Right ventricle myocardium superior (tissue), 1 donor: Measurements from ENCODE around the gene MND1. TPM values are rescaled to one million over a fixed set of nuclear protein-coding genes. Genes with fewer than 3 reads are reported as not detected.

Experiments used
- ATAC-seq: fragments of 200-7000 bp; cut with Tn5 transposase; one replicate; pipeline ENCODE4 v1.9.1; 2020; ENCODE audit warnings: mild to moderate bottlenecking; ENCODE audit not compliant: poor library complexity
- DNase-seq: peaks from one replicate; pipeline ENCODE4 v3.0.0-alpha.2; 2020
- intact Hi-C: fragments of 100-400 bp; cut with DNase I; formaldehyde crosslinking; loops from one replicate; pipeline ENCODE4 v1.11.2; 2022
- total RNA-seq: library from RNA; stranded (reverse); fragmentation: NEBNext Ultra II Directional; extraction: Animal tissue kit (Norgen Biotek cat#: 25700); gene quantifications from one replicate; pipeline ENCODE4 v1.2.1, GENCODE V29; 2021
- donor health status: DM: no; HTN: yes; CAD: no; lungs with severe emphysema.

The MND1 gene
- total RNA-seq, 1 donor from 2014 or later: 0.38 TPM

DNA sequence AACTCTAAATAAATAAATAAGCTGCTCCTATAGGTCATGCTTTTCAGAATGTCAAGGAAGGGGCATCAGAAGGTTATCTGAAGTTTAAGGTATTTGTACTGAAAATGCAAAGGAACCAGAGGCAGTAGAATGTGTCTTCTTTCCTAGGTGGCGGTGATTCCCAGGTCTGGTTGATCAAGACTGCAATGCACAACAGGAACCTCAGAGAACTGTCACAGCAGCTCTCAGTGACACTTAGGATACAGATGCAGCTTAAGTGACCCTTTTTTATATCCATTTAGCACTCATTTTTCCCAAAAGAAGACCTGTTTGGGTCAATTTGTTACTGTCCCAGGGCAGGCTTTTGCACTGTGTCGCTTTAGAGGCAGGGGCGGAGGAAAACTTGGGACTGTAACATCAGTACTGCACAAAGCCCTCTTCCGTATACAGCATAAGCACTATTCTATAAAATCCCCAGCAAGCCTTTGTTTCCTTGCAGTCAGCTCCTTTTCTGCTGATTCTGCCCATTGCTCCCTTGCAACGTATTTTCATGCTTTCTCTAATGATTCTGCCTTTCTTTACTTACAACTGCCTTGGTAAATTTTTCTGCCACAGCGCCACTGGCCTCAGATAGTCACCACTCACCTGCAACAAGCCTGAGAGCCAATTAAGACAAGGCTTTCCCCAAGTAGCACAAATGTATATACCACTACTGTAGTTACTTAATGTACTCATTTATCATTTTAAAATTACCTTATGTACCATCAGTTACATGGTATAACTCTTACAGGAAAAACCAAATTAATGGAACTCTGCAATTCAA lies 1.5 kb upstream of the MND1 start:
- intact Hi-C loops: loop anchor here (5.0 to 10.0 kb wide), 3 partner anchors 92 to 234 kb away; partner anchors contain the start of gene TMEM131L
- DNase-seq: no peak
- ATAC-seq: no peak

DNA sequence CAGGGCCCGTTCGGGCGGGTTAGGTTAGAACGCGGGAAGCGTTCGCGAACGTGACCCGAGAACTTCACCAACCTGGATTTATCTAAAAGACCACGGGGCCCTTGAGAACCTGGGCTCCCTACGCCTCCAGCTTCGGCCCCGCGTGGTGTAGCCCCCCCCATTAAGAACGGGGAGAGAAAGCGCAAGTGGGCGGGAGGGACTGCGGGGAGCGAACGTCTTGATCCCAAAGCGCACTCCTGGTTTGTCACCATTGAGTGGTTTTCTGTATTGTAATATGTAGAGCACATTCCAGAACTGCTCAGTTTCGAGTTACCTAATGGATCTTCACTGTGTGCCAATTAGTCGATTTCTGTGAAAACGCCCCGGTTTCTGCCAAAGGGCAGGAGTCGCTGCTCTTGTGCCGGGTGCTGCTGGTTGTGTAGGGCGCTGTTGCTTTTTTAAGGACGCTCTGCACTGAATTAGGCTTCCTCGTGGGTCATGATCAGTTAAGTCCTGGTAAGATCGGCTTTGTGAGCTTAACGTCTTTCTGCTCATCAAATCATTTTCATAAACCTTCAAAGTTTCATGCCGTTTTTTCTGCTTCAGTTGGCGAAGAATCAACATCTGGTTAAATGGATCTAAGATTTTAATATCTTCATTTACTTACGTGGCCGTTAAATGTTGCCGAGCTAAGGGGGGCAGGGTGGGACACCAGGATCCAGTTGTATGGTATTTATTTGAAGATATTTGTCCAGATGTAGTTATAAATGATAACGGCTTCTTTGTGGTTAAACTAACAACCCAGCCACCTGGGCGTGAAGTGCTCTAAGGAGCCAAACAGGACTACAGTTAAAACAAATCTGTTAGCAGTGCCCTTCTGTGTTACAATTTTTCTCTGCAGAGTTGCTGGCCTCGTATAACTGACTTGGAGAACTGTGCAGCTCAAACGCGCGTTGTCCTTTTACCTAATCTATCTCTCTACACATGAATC lies 809 bp downstream of the MND1 start:
- ATAC-seq (peak; percentile 65), DNase-seq (peak; percentile 46)
- intact Hi-C loops: loop anchor here (5.0 to 10.0 kb wide), 3 partner anchors 90 to 402 kb away; partner anchors contain the start of gene TMEM131L

DNA sequence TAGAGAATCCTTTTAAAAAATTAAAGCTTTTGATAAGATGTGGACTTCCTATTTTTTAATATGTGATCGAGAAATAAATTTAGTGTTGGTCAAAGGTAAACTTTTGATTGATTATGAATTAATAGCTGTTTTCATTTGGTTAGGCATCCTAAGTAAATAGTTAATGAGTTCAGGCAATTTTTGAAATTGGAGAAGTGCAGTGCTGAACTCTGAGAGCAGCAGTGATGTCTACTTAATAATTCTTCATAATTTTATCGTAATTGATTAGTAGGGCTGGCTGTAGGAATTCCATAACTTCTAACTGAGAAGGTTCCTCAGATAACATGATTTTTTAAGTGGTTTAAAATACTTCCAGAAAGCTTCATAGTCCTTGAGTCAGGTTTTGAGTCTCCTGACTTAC lies 1.5 kb downstream of the MND1 start:
- intact Hi-C loops: loop anchor here (5.0 to 10.0 kb wide), 3 partner anchors 89 to 401 kb away; partner anchors contain the start of gene TMEM131L
- ATAC-seq: no peak
- no peak for DNase-seq

DNA sequence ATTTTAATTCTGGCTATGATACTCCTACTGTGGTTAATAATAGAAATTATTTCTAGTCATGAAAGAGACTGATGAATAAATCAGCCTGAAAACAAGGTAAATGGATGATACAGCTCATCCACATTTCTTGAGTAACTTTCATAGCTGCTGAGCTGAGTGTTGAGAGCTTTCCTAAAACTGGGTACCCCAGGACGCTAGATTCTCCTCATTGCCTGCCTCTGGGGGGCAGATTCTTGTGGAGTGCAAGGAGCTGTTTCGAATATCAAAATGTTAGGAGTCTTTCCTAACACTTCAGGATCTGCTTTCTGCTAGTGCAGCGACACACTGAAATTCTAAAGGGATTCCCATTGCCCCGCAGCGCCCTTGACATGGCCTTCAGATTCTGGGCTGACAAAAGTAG lies 2.1 kb downstream of the MND1 start:
- ATAC-seq (no peak), DNase-seq (no peak)
- intact Hi-C loops: loop anchor here (5.0 to 10.0 kb wide), 3 partner anchors 88 to 401 kb away; partner anchors contain the start of gene TMEM131L

DNA sequence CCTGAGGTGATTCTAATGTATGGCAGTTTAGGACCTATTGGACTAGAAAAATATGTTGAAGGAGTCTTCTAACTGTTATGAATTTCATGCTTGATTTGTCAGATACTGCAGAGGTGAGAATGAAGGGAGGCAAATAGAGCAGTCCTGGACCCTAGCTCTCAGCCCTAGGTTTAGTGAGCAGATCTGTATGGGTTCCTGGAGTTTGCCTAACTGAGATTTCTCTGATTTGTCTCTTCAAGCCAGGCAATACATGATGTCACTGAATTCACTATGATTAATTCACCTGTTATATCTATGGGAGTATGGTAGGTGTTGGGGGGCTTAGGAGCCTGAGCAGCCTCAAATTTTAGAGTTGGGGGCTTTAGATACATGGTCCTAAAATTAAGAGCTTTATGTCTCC lies 2.6 kb downstream of the MND1 start:
- ATAC-seq: no peak
- no peak for DNase-seq
- intact Hi-C loops: loop anchor here (5.0 to 10.0 kb wide), 3 partner anchors 88 to 400 kb away; partner anchors contain the start of gene TMEM131L

- intact Hi-C loops: loop anchor here (5.0 to 10.0 kb wide), 3 partner anchors 87 to 399 kb away; partner anchors contain the start of gene TMEM131L
- ATAC-seq: no peak
- no peak for DNase-seq
These were observed 3.5 kb downstream of the MND1 start for GRCh38 chr4:153348006-153348405.

DNA sequence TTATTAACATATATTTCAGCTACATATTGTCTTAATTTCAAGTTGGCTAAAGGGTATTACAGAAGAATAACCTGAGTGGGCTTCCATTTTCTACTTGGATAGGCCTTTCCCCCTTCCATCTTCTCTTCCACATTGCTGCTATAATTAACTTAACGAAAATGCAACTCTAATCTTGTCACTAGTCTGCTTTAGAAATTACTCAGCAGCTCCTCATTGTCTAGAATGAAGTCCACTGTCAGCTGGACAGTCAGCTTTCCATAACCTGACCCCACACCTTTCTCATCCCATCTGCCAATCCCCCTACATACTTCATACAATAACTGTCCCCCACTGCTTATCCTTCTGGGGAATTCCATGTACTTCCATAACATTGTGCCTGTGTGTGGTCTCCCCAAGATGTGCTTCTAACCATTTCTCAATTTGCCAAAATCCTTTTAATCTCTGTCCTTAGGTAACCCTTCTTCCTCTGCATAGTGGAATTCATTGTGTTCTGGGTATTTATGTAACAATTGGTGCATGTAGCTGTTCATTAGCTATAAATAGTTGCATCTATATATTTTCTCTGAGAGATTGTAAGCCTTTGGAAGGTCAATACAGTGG lies 4.8 kb downstream of the MND1 start:
- DNase-seq: no peak
- ATAC-seq: no peak
- intact Hi-C loops: loop anchor here (5.0 to 10.0 kb wide), 3 partner anchors 85 to 398 kb away; partner anchors contain the start of gene TMEM131L

GRCh38 chr4:153362184-153362583 lies 17.7 kb downstream of the MND1 start:
- no peak for ATAC-seq
- intact Hi-C loops: no loop called here

GRCh38 chr4:153364061-153364460 lies 19.6 kb downstream of the MND1 start:
- no peak for DNase-seq
- no peak for ATAC-seq
- intact Hi-C loops: no loop called here

More at GRCh38 chr4:153362184-153362583, 17.7 kb downstream of the MND1 start:
- no peak for DNase-seq

GRCh38 chr4:153365003-153365402 lies 20.5 kb downstream of the MND1 start:
- intact Hi-C loops: no loop called here
- DNase-seq: no peak
- no peak for ATAC-seq

DNA sequence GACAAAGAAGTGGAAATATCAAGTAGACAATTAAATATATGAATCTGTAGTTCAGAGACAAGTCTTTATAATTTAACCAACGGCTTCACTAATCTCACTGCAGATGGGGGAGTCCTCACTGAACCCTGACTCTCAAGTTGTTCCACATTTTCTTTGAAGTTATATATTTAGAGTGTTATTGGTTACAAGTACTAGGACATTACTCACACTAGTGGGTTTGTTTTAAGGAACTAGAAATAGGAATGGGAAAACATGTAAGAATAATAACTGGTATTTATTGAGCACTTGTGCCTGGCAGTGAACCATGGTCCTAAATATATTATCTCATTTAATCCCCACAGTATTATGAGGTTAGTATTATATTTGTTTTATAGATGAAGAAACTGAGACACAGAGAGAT lies 22.0 kb downstream of the MND1 start:
- intact Hi-C loops: no loop called here
- no peak for ATAC-seq
- DNase-seq: no peak

DNA sequence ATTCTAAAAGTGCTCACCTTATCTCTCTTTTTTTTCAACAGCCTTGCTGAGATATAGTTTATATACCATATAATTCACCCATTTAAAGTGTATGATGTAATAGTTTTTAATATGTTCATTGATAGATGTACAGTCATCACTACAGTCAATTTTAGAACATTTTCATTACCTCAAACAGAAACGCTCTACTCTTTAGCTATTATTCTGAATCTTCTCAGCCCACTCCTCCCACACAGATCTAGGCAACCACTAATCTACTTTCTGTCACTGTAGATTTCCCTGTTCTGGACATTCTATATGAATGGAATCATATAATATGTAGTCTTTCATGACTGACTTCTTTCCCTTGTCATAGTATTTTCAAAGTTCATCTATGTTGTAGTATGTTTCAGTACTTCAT lies 22.6 kb downstream of the MND1 start:
- no peak for DNase-seq
- intact Hi-C loops: no loop called here
- ATAC-seq: no peak

DNA sequence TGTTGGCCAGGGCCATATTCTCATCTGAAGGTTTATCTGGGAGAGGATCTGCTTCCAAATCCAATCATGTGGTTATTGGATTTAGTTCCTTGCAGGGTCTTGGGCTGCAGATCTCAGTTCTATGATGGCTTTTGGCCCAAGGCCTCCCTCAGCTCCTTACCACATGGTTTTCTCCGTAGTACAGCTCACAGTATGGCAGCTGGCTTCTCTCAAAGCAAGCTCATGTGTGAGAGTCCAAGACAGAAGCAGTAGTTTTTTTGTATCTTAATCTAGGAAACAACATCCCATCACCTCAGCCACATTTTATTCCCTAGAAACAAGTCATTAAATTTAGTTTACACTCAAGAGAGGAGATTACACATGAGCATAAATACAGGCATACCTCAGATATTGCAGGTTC lies 24.5 kb downstream of the MND1 start:
- intact Hi-C loops: no loop called here
- DNase-seq (no peak), ATAC-seq (no peak)

DNA sequence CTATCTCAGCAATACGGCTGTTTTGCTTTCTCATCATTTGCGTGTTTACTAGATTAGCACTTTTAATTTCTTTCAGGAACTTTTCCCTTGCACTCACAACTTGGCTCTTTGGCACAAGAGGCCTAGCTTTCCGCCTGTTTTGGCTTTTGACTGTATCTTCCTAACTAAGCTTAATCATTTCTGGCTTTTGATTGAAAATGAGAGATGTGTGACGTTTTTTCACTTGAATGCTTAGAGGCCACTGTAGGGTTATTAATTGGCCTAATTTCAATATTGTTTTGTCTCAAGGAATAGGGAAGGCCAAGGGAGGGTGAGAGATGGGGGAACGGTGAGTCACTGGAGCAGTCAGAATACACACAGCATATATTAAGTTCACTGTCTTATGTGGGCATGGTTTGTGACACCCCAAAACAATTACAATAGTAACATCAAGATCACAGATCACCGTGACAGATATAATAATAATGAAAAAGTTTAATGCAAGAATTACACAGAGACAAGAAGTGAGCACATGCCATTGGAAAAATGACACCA lies 27.3 kb downstream of the MND1 start:
- DNase-seq: no peak
- no peak for ATAC-seq
- intact Hi-C loops: no loop called here

DNA sequence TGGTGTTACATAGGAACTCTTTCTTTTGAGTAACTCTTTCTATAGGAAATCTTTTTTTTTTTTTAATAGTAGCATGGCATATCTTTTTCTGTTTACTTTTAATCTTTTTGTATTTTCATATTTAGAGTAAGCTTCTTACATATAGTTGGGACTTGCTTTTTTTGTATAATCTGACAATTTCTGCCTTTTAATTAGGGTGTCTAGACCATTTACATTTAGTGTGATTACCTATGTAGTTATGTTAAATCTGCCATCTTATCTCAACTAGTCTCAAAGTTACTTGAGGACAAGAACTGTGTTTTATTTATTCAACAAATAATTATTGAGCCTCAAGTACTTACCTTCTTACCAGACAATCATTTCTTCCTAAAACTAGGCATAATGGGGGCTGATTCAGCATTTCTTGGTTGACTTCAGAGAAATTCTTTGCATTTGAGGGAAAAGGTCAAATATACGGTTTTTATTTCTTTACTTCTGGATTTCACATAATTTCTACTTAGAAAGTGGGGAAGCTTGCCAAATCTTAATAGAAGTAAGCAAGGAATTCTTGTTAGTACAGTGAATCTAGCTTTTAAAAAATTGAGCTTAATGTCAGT lies 28.6 kb downstream of the MND1 start:
- ATAC-seq: no peak
- no peak for DNase-seq
- intact Hi-C loops: no loop called here

GRCh38 chr4:153374442-153374841 lies 30.0 kb downstream of the MND1 start:
- ATAC-seq: no peak
- intact Hi-C loops: no loop called here

DNA sequence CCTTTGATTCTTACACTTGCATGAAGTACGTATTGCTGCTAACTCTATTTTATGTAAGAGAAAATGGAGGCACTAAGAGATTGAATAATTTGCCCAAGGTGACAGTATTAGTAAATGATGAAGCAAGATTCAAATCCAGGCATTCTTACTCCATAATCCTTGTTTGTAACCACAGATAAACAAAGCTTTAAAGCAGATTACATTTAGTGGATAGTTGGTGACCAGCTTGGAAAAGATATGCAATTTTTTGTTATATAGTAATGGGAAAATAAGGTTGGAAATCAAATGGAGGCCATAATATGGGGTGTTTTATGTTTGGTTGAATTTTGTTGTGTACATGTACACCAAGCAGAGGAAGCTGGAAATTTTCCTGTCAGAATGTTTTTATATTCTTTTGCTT lies 30.8 kb downstream of the MND1 start:
- ATAC-seq: no peak
- DNase-seq: no peak
- intact Hi-C loops: no loop called here

More at GRCh38 chr4:153374442-153374841, 30.0 kb downstream of the MND1 start:
- DNase-seq: no peak

GRCh38 chr4:153383131-153383530 lies 38.6 kb downstream of the MND1 start:
- intact Hi-C loops: no loop called here
- DNase-seq: no peak
- ATAC-seq: no peak
